ENCODE data around the gene NEIL1. TPM values are rescaled to one million over a fixed set of nuclear protein-coding genes. Genes with fewer than 3 reads are reported as not detected.
"Not testable (repeated sequence)": the region's sequence is repeated elsewhere in the genome, so short reads cannot be mapped to it uniquely, and the experiment has no call there.

NEIL1 gene
- total RNA-seq, 3 donors from 2014 or later: 38.0 to 67.9 (median 41.4) TPM

DNA sequence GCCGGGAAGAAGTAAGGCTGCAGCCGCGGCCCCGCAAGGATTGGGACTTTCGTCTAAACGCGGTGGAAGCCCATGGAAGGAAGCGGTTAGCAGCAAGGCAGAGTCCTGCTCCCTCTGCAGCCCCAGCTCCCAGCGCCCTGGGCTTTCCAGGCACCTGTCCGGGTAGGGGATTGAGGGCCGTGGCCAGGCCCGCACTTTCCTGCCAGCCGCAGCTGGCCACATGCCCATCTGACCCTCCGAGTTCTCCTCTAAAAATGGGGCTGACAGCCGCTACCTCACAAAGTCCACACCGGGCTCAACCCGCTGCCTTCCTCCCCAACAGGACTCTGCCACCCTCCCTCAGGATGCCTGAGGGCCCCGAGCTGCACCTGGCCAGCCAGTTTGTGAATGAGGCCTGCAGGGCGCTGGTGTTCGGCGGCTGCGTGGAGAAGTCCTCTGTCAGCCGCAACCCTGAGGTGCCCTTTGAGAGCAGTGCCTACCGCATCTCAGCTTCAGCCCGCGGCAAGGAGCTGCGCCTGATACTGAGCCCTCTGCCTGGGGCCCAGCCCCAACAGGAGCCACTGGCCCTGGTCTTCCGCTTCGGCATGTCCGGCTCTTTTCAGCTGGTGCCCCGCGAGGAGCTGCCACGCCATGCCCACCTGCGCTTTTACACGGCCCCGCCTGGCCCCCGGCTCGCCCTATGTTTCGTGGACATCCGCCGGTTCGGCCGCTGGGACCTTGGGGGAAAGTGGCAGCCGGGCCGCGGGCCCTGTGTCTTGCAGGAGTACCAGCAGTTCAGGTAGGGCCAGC, 1.9 kb downstream of the NEIL1 start:
- no peaks in the 10 kb centered on the region for H3K36me3 ChIP-seq (ENCODE audit: low read depth)
- H3K4me3 ChIP-seq: peak overlapping the region; percentile 80
- H3K9me3 ChIP-seq: no peaks in the 10 kb centered on the region
- H3K4me1 ChIP-seq (ENCODE audit: low read depth): peaks cover 7% of the 10 kb centered on the region
- TF ChIP-seq, protein P1, sequence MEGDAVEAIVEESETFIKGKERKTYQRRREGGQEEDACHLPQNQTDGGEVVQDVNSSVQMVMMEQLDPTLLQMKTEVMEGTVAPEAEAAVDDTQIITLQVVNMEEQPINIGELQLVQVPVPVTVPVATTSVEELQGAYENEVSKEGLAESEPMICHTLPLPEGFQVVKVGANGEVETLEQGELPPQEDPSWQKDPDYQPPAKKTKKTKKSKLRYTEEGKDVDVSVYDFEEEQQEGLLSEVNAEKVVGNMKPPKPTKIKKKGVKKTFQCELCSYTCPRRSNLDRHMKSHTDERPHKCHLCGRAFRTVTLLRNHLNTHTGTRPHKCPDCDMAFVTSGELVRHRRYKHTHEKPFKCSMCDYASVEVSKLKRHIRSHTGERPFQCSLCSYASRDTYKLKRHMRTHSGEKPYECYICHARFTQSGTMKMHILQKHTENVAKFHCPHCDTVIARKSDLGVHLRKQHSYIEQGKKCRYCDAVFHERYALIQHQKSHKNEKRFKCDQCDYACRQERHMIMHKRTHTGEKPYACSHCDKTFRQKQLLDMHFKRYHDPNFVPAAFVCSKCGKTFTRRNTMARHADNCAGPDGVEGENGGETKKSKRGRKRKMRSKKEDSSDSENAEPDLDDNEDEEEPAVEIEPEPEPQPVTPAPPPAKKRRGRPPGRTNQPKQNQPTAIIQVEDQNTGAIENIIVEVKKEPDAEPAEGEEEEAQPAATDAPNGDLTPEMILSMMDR (IDR thresholded peaks at IDR 0.05): no peak
- intact Hi-C loops (cut with DNase I, micrococcal nuclease): no loop called here
- ATAC-seq: peak; percentile 21
- DNase-seq: peak; percentile 26 to 58 (median 55)

DNA sequence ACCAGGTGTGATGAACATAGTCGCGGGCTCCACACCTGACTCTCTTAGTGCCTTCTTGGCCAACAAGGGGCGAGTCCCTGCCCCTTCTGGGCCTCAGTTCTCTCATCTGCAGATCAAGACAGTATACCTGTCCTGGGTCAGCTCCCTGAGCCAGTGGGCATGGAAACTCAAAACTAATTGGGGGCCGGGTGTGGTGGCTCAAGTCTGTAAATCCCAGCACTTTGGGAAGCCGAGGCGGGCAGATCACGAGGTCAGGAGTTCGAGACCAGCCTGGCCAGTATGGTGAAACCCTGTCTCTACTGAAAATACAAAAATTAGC, 2.5 kb downstream of the NEIL1 start:
- H3K9me3 ChIP-seq; DNase-seq; H3K4me1 ChIP-seq (ENCODE audit: low read depth); intact Hi-C loops (cut with DNase I, micrococcal nuclease); H3K4me3 ChIP-seq; ATAC-seq; H3K36me3 ChIP-seq (ENCODE audit: low read depth): not testable (repeated sequence)

DNA sequence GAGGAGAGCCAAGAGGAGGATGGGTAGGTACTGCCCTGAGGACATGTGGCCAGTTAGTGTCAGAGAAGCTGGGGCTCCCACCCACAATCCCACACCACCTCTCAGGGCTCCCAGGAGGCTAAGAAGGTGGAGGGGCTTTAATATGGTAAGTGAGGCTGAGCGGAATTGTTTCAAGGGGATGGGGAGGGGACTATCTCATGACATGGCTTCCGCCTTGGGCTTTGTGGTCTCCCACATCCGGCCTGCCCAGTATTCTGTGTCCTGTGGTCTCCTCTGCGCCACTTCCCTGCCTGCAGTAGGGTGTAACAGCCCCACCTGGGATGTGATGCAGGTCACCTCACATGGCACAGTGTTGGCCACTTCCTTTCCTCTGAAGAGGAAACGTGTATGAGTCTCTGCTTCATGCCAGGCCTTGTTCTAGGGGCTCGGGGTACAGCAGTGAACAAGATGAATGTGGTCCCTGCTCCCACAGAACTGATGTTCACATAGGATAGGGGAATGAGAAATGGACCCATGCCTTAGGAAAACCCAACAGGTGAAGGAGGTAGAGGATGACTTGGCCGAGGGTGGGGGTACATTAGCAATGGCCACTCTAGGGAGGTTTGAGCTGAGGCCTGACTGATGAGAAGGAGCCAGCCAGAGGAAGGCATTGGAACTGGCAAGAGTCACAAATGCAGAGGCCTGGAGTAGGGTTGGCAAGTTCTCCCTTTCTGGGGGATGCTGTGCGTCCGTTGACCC, 3.2 kb downstream of the NEIL1 start:
- TF ChIP-seq, protein P1 (IDR thresholded peaks at IDR 0.05): no peak
- Histone ChIP-seq H3K9me3 (no peaks in the 10 kb centered on the region), H3K36me3 (ENCODE audit: low read depth) (no peaks in the 10 kb centered on the region), H3K4me1 (ENCODE audit: low read depth) (peaks cover 7% of the 10 kb centered on the region), H3K4me3 (no peak overlapping the region)
- intact Hi-C loops (cut with DNase I, micrococcal nuclease): no loop called here
- ATAC-seq (peak; percentile 33), DNase-seq (peak; percentile 51 to 85 (median 66))

DNA sequence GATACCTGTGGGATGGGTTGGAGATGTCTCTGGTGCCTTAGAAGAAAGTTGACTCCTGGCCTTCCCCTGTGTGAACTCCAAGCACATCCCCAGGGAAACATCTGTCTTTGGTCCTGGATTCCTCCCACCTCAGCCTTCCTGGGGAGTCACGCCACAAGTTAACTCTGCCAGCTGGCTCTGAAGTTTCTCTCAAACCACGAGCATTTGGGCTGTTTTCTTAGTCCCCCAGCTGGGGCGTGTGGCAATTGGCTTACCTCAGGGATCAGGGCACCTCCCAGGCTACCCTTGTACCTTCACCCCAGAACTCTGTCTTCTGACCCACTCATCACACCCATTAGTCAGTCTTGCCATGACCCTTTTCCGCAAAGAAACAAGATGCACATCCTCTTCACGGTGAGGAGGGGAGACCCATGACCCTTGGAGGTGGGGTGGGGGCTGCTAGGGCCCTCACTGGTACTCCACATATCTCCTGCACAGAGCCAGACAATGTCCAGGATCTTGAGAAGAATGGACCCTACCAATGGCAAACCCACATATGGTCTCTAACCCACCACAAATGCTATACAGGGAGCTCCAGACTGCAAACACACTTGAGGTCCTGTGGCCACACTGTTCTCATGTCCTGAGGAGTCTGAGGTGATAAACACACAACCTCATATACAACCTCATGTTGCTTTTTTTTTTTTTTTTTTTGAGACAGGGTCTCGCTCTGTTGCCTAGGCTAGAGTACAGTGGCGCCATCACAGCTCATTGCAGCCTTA, 3.9 kb downstream of the NEIL1 start:
- no peaks in the 10 kb centered on the region for H3K36me3 ChIP-seq (ENCODE audit: low read depth)
- peak in 1 of 3 donors; percentile 26 for DNase-seq
- intact Hi-C loops (cut with DNase I, micrococcal nuclease): no loop called here
- H3K4me1 ChIP-seq (ENCODE audit: low read depth): peaks cover 7% of the 10 kb centered on the region
- H3K9me3 ChIP-seq: no peaks in the 10 kb centered on the region
- TF ChIP-seq, protein P1 (IDR thresholded peaks at IDR 0.05): no peak
- H3K4me3 ChIP-seq: no peak overlapping the region
- ATAC-seq: no peak

DNA sequence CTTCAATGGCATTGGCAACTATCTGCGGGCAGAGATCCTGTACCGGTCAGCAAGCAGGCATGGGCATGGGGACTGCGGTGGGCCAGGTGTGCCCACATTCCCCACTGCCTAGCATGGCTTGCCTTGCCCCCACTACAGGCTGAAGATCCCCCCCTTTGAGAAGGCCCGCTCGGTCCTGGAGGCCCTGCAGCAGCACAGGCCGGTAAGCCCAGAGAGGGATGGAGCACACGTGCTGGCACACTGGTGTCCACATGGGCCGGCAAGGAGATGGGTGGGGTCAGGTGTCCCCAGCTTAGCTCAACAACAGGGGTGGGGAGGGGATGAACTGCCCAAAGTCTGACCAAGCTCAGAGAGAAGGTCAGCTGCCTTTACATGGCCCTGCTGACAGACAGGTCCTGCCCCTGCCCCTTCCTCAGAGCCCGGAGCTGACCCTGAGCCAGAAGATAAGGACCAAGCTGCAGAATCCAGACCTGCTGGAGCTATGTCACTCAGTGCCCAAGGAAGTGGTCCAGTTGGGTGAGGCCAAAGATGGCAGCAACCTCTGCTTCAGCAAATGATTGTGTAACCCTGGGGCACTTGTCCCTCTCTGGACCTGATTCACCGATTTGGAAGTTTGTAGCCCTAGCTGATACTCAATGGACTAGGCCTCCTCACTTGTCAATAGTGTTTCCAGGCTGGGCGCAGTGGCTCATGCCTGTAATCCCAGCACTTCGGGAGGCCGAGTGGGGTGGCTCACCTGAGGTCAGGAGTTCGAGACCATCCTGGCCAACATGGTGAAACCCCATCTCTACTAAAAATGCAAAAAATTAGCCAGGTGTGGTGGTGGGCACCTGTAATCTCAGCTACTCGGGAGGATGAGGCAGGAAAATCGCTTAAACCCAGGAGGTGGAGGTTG, 5.6 kb downstream of the NEIL1 start:
- no peak for ATAC-seq

More for the DNA sequence above, 5.6 kb downstream of the NEIL1 start:
- peak in 1 of 3 donors; percentile 40 for DNase-seq
- TF ChIP-seq, protein P1 (IDR thresholded peaks at IDR 0.05): no peak
- Histone ChIP-seq H3K36me3 (ENCODE audit: low read depth) (no peaks in the 10 kb centered on the region), H3K9me3 (no peaks in the 10 kb centered on the region), H3K4me1 (ENCODE audit: low read depth) (peaks cover 7% of the 10 kb centered on the region), H3K4me3 (no peak overlapping the region)
- intact Hi-C loops (cut with DNase I, micrococcal nuclease): no loop called here

Data from mucosa of descending colon (tissue), 3 donors.